ENCODE results near the gene CMKLR1.

Gene CMKLR1

GRCh38 chr12:108348842-108349241 is 9.7 kb upstream of the CMKLR1 start:
- TF ChIP-seq CTCF (IDR thresholded peaks at IDR 0.05; ENCODE audit: control insufficient read depth, insufficient read depth, low read depth, low read length, missing control alignments) = no peak
- DNase-seq (ENCODE audit: low read depth) = no peak
- no peak overlapping the region; the same call in 1 of the 2 replicates for H3K4me3 ChIP-seq (ENCODE audit: control insufficient read depth, low read depth, low read length)

- no peak for TF ChIP-seq CTCF (IDR thresholded peaks at IDR 0.05; ENCODE audit: control insufficient read depth, insufficient read depth, low read depth, low read length, missing control alignments)
- no peak for DNase-seq (ENCODE audit: low read depth)
- no peak overlapping the region for H3K4me3 ChIP-seq (ENCODE audit: control insufficient read depth, low read depth, low read length)
These were observed 7.9 kb upstream of the CMKLR1 start for GRCh38 chr12:108346727-108347710.

GRCh38 chr12:108345716-108346633 is 6.9 kb upstream of the CMKLR1 start:
- no peak for DNase-seq (ENCODE audit: low read depth)
- H3K4me3 ChIP-seq (ENCODE audit: control insufficient read depth, low read depth, low read length) = no peak overlapping the region
- no peak for TF ChIP-seq CTCF (IDR thresholded peaks at IDR 0.05; ENCODE audit: control insufficient read depth, insufficient read depth, low read depth, low read length, missing control alignments)

- no peak overlapping the region for H3K4me3 ChIP-seq (ENCODE audit: control insufficient read depth, low read depth, low read length)
- no peak for TF ChIP-seq CTCF (IDR thresholded peaks at IDR 0.05; ENCODE audit: control insufficient read depth, insufficient read depth, low read depth, low read length, missing control alignments)
- no peak for DNase-seq (ENCODE audit: low read depth)
These were observed 3.9 kb upstream of the CMKLR1 start for GRCh38 chr12:108342985-108343384.

GRCh38 chr12:108341854-108342847 is 3.0 kb upstream of the CMKLR1 start:
- H3K4me3 ChIP-seq (ENCODE audit: control insufficient read depth, low read depth, low read length) = no peak overlapping the region
- TF ChIP-seq CTCF (IDR thresholded peaks at IDR 0.05; ENCODE audit: control insufficient read depth, insufficient read depth, low read depth, low read length, missing control alignments) = no peak
- no peak for DNase-seq (ENCODE audit: low read depth)
